NCI-H1930 (cell line): ENCODE measurements around the gene NXPH1.

Experiments
- DNase-seq, 2 experiments: peaks; one replicate each; lab custom pipeline; 2025; lab: John Stamatoyannopoulos, UW

The NXPH1 gene

DNA sequence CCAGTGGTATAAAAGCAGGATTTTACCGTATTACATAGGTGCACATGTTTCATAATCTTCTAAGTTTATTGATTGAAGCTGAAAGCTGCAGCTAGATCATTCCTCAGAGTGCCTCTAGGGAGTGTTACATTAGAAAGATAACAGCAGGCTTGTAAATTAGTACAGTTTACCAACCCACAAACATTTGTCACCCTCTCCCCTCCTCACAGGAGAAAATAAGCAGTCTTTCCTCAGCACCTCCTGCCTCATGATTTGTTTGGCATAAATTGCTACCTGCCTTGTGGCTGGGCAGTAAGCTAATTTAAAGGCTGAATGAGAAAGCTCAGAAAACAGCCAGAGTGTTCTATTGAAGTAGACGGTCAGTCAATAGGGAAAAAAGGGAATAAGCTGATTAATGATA is 74.2 kb downstream of the NXPH1 start:
- DNase-seq: no peak

DNA sequence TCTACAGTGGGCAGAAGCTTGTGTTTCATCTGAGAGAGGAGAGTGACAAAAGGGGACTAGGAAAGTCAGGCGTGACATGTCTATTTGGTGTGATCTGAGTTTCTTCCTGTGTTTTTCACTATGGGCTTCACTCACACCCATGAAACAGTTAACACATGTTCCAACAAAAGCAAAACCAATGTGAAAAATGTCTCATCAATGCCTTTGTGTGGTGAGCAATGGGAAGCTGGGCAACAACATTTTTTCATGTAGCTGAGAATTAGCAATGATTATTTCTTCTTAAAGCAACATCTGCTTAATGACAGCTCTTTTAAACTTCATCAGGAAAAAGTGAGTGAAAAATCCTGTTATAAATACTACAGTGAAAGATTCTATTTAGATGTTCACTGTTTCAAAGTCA is 76.2 kb downstream of the NXPH1 start:
- no peak for DNase-seq

DNA sequence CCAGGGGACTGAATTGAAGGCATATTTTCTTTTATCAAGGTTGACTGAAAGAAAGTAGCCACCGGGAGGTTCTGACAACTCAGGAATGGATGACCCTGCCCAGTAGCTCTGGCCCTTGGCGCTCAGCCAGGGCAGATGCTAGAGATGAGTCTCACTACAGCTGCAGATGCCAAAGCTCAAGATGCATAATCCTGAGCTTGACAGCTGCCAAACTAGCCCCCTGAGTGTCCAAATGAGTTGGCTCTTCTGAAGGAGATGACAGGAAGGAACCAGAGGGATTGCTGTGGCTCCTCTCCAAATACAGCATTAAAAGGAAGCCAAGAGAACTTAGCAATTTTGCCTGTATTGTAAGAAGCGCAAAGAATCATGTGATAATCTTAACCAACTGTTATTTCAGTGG is 78.4 kb downstream of the NXPH1 start:
- no peak for DNase-seq

DNA sequence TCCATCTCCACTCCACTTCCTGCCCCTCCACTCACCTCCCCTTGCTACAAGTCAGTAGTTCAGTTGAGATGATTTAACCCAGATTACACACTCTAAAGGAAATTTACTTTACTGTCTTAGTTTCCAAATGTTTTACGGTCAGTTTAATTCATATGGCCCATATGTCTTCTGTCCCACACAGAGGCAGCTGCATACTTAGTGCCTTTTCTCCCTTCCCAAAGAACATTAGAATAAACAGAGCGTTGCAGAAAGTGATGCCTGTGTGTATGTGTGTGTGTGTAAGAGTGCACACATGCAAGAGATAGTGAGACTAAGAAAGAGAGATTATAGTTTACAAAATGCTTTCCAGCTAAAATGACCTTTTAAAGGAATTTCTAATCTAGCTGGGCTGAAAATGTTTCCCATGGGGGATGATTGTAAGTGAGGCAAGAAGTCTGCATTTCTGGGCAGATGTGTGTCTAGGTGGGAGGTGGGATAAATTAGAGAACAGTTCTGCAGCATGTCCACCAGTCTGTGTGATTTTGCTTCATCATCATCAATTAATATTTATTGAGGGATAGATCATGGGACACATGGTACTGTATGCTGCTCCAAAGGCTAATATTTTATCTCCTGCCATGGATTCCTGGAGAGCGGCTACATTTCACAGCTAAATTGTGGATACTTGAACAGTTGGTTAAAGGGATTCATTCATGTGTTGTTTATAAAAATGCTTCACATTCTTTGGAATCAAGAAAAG is 81.5 kb downstream of the NXPH1 start:
- DNase-seq: no peak

DNA sequence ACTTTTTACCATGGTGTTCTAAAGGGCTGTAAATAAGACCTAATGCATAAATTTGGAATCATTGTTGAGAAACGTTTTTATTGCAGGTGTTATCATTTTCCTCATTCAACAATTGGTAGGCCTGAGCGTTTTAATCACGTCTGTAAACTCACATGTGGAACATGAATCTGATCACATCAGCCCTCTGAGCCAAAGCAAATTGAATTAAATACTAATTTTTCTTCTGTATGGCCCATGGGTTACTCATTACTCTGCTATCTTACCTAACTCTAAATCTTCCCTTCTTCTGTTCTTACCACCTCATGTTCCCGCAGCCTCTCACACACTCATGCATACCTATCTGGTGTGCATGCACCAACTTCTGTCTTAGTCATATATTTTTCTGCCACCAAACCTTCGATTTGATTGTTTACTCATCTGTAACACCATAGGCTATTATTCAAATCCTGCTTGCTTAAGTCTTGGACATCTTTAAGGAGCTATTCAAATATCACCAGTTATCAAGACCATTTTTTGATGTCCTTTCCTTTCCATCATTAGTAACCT is 82.3 kb downstream of the NXPH1 start:
- DNase-seq: no peak

DNA sequence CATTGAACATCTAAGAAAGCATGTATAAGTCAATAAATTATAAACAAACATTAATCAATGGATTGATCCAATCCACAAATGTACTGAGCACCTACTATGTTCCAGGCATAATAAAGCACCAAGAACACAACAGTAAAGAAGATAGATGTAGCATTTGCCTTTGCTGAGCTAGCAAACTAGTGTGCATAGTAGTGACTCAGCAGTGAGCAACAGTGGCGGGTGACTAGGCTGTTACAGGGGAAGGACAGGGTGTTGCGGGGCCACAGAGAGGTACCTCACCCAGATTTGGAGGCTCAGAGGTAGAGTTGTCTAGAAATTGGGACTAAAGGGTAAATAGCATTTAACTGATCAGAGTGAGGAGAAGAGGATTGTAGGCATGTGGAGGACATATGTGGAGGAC is 83.6 kb downstream of the NXPH1 start:
- no peak for DNase-seq

DNA sequence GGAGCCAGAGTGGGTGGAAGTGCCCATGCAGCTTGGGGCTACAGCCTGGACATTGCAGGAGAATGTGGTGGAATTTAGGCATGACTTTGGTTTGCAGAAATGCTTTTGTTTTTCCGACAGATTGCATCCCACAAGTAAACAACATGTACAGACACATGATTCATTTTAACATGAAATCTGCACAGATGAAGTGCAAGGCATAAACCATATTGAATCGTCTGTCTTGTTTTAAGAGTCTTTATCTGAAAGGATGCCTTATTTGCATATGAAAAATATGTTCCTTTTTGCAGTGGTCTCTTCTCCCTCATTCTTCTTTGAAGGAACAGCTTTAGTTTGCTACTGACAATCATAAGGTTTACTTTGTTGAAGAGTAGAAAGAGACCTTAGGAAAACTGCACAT is 94.9 kb downstream of the NXPH1 start:
- no peak for DNase-seq

DNA sequence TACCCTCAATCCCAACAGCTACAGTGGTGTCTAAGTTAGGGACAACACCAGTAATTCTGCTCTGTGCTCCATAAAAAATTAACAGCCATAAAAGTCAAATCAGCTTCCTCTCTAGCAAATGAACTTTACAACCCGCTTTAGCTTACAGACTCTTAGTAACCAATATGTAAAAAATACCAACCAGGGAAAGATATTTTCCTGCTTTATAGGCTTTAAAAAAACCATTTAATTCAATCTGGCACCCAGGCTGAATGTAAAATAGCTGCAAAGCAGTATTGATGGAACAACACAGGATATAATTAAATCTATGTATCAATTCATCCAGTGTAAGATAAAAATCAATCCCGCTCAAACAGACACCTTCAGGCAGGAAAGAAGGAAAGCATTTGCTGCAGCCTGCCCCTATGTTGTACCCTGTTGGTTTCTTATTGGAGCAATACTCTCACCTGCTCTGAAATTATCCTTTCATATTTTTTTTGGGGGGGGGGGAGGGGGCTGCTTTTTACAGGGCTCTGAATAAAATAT is 98.6 kb downstream of the NXPH1 start:
- DNase-seq: no peak

DNA sequence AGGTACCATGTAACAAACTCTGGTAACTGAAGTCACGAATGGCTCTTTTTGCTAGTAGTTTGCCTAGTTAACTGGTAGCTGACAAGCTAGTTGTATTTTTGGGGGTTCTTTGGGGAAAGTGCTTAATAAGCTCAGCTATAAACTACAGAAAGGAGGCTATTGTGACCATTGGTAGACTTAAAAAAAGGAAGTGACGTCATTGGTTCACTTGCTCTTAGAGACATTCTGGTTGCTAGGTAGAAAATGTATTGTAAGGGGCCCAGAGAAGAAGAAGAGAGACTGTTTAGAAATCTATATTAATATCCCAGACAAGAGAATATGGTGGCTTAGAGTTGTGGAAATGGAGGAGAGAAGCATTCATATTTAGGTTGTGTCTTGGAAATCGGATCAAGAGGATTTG is 103.0 kb downstream of the NXPH1 start:
- no peak for DNase-seq

DNA sequence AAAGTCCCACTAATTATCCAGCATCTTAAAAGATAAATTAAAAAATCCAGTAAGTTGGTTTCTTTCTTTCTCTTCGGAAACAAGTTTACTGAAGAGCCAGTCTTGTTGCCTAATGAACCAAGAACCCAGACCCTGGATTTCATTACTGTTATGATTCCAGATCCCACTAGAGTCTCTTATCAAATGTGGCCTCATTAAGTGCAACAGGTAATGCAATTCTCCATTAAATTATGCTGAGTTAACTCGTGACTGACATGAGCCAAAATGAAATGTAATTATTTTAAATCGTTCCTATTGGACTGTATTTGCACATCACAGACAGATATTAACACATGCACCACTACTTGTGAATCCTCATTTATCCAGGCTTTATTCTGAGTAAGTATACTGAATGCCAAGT is 115.6 kb downstream of the NXPH1 start:
- DNase-seq: no peak

DNA sequence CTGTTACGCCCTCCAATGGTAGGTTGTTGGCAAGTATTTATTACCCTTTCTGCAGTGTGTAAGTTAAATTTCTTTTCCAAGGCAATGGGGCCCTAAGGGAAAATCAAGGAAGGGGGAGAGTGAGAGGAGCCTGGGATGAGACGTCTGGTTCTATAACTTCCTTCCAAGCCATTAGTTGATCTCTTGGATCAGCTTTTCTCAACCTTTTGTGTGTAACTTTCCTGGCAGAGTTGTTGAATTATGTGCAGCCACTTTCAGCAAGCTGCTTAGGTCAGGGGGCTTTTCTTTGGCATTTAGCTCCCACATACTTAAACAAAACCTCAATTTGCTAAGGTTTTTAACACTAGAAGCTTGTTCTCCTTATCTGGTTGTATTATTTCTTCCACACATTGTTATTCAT is 127.1 kb downstream of the NXPH1 start:
- no peak for DNase-seq

DNA sequence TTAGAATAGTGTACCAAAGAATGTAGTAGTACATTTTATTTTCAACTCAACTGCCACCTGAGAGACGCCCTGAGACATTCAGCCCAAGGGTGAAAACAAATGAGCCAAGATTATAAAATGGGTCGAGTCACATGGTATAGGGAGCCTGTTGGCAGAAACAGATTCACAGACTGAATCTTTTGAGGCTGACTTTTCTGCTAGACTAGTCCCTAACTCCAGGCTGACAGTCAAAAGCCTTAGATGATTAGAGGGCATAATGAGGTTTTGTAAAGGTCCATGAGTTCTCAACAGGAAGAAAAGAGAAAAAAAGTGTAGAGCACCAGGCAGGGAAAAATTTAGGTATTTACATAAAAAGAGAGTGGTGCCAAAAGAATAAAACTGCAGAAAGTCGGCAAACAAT is 128.0 kb downstream of the NXPH1 start:
- DNase-seq: no peak

DNA sequence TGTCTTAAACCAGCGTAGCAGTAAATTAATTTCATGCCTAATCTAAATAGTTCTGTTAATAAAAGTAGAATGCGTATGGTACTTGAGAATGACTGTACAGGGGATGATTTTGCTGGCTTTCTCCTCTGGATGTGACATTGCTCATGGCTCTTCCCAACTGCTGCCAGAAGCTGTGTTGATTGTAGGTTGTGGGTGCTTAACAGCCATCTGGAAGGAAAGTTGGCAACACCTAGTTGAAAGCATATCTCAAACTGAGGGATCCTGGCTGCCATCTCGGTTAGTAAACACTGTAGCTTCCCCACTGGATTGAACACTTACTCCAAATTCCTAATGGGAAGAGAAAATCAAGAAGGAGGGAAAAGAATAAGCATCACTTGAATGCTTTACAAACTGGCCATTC is 130.9 kb downstream of the NXPH1 start:
- no peak for DNase-seq

DNA sequence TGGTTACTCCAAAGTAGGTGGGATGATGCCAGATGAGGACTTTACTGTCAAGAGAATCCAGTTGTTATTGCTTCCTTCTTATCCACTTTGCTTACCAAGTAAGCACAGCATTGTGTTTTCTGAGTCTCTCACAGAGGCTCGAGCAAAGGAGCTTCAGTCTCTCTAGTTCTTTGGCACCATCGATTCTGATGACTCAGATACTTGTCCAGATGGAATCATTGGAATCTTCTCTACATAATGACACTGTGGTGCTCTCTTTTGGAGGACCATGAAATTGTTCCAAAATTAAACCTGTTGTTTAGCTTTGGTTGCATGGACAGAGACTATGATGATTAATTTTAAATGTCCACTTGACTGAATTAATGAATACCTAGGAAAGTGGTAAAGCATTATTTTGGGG is 132.6 kb downstream of the NXPH1 start:
- DNase-seq: no peak

DNA sequence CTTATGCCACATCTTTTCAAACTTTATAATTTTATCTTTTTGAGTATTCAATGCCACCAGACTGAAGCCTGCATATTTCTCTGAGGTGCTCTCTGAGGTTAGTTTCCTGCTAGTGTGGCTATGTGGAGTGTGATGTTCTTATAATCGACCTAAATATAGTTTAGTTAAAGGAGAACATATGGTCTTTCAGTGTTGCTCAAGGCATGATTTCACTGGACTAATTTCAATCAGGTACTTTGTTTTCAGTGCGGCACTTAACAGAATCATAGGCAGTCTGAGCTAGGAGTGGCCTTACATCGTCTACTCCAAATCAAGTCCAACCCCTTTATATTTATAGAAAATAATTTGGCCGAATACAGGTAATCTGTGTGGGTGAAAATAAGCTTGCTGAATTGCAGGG is 134.2 kb downstream of the NXPH1 start:
- DNase-seq: no peak

DNA sequence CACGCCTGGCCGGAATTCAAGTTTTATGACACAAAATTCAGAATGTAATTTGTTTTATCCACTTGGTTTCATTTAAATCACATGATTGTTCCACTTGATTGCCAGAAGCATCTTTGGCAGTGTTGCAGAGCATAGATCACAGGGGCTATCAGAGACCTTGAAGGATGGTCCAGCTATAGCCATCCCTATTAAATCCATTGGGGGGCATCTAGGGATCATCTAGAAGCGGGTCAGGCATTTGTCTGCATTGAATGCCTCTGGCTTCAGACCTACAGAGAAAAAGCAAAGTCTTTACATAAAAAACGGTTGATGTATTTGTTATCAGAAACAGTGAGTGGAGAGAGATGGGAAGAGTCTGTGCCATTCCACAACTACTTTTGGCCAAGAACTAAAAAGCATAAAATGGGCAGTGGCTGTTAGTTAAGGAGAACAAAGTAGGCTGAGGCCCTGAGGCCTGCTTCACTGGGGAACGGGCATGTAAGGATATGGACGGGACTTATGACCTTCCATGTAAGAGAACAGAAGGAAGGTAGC is 146.3 kb downstream of the NXPH1 start:
- no peak for DNase-seq

DNA sequence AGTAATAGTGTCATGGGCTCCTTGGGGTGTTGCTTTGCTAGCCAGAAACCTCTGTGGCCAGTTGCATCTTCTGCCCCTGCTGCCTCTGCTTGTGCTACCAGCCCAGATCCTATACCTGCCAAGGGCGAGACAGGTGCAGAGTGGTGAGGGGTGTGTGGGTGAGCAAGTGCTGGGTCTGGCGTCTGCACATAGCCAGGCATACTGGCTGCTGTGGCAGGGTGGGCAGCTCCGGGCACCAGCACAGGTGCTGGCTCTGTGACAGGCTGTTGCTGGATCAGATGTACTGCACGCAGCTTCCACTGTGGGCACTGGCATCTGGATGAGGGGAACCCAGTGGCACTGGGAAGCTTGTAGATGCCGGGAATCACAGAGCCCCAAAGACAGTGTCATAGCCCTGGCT is 148.4 kb downstream of the NXPH1 start:
- DNase-seq: no peak

DNA sequence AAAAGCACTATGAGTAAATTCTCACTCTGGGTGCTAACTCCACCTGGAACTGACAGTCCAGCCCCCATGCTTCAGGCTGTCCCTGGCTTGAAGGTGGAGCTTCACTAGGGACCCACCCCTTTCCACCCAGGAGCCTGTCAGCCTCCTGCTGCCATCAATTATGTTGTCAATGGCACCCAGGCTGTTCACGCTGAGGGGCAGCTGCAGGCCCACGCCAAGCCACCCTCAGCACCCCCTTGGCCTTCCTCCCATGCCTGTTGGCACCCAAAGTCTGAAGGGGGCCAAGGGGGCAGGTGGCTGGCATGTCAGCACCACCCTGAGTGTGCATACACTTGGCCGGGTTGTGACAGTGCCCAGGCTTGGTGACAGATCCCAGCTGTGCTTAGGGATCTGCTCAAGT is 149.3 kb downstream of the NXPH1 start:
- DNase-seq: no peak

DNA sequence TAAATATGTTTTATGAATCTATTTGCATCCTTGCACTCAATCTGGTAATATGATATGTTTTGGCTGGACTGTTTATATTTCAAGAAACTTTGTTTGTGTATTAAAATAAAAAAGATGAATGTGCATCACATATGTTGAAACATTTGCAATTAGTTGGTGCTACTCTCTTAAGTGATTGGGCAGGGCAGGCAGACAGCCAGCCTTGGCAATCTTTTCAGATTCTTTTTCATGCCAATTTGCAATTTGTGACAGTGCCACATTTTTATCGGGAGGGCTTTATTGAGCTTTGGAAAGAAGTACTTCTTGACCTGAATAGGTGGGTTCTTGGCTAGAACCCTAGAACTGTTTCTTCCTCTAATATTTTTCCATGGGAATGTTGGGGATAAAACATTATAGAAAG is 152.2 kb downstream of the NXPH1 start:
- DNase-seq: no peak

DNA sequence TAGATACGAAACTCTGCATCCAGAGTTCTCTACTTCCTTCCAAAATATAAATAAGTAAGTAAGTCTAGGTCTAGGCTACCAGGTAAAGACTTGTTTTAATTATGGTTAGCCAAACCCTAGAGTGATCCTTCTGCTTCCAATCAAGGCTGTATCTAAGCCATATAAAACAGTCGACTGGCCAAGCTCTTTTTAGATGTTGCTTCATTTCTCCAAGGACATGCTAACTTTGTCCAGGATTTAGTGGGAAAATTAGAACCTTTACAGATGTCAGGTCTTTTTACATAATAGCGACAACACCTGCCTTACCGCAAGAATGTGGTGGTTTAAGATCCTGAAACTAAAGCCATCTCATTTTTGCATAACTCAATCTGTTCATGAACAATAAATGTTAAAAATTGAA is 156.8 kb downstream of the NXPH1 start:
- no peak for DNase-seq

DNA sequence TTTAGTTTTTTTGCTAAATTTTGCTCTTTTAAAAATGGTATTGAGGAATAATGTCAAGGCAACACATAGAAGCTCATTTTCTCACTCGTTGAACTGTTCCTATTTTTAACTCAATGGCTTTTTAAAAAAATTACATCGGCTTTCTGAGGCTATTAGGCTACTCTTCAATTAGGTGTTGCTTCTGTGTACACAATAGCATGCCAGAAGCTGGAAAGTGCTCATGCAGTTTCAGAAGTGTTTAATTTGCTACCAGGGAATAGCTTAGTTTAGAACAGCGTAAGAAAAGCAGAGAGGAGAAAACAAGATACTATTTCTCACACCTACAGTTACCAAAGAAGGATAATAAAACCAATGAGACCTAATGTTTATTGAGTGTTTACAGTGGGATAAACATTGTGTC is 157.4 kb downstream of the NXPH1 start:
- DNase-seq: no peak

DNA sequence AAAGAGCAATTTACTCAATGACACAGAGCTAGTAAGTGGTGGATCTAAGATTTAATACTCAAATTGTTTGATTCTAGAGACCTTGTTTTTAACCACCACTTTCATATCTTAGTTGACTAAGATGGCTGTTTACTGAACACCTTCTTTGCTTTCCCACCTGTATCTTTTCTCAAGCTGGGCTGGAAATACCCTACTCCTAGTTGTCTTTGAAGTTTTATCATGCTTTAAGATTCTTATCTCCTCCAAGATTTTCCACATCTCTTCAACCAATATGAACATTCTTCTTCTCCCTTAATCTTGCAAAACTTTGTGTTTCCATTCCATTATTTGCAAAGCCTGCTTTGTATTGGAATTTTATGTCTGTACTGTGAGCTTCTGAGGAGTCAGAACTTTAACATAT is 157.9 kb downstream of the NXPH1 start:
- DNase-seq: no peak

DNA sequence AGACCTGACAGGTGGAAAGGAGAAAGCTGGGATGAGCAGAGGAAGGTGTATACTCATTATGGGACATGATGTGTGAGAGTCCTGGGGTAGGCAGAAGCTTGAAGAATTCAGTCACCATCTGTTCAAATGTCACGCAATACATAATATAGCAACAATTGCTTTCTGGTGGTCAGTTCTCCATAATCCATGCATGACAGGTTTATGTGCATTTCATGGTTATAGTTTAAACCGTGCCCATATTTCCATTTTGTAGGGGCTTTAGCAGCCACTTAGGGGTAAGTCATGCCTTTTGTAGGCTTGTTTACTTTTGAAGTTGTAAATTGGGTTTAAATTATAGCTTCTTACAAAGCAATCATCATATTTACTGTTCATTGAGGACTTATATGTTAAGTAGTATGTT is 158.8 kb downstream of the NXPH1 start:
- DNase-seq: no peak

DNA sequence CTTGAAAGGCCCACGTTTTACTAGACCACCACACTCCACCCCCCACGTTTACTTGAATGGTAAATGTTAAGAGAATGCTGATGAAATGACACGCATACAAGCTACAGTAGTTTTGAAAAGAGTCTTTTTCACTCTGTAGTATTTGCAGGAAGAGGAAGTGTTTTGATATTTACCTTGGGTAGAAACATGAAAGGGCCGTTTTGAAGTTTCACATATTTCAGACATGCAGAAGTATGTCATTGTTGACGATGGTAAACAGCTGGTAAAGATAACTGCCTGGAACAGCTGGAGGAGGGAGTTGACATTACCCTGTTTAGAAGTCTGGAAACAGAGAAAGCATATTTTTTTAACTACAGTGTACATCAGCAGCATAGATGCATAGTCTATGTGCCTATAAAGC is 160.7 kb downstream of the NXPH1 start:
- DNase-seq: no peak
